HG03469 (cell line): ENCODE results near the gene CGB7.
"Not testable (repeated sequence)": the region's sequence is repeated elsewhere in the genome, so short reads cannot be mapped to it uniquely, and the experiment has no call there.

Experiments used
- ATAC-seq: cut with Tn5 transposase; IDR thresholded peaks from one replicate; pipeline ENCODE4 v1.9.1; 2021; ENCODE audit warnings: mild to moderate bottlenecking, moderate library complexity, moderate number of reproducible peaks; ENCODE audit not compliant: unreplicated experiment

The CGB7 gene

DNA sequence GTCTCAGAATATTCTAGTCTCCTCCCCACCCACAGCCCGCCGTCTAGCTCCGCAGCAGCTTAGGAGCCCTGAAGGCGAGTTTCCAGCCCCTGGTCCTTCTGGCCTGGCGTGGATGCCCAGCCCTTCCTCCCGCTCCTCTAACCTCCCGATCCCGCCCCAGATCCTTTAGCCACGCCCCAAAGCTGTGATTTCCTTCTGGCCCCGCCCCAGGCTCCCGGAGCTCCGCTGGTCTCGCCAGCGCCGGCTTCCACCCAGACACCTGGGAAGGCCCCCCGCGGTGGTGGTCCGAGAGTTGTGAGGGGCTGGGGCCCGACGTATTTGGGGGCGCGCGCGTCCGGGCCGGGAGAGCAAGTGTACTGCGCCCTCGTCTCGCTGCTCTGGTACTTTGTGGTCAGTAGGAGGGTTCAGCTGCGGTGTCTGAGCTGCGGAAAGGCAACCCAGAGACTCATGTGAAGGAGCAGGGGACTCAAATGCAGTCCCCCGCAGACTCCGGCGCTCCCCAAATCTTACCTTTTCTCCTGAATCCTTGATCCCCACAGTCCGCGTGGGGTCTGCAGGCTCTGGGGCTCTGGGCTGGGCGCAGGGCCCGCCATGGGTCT lies at the start of gene CGB7:
Gene CGB7 (minus strand): TSS at position 114 of the 599 bp plus-strand sequence. CDS start 2,374 bp downstream, outside the sequence.
- no peak for ATAC-seq

DNA sequence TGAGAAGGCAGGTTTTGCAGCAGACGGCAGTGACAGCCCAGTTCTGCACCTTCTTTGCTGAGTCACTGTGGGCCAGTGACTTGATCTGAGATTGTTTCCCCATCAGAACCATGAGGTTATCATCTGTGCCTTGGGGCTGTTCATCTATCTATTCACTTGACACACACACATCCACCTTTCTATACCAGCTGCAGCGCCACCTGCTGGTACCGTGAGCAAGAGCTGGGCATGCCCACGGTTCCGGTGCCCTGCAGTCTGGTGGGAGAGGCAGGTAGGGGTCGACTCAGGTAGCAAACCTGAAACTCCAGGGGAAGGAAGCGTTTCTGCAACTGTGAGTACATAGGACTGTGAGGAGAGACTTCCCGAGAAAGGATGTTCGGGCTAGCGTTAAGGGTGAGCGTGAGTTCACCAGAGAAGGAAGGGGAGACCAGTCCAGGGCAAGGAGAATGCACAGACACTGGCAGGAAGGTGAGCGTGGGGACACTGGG lies 49.1 kb upstream of the CGB7 start:
- no peak for ATAC-seq

DNA sequence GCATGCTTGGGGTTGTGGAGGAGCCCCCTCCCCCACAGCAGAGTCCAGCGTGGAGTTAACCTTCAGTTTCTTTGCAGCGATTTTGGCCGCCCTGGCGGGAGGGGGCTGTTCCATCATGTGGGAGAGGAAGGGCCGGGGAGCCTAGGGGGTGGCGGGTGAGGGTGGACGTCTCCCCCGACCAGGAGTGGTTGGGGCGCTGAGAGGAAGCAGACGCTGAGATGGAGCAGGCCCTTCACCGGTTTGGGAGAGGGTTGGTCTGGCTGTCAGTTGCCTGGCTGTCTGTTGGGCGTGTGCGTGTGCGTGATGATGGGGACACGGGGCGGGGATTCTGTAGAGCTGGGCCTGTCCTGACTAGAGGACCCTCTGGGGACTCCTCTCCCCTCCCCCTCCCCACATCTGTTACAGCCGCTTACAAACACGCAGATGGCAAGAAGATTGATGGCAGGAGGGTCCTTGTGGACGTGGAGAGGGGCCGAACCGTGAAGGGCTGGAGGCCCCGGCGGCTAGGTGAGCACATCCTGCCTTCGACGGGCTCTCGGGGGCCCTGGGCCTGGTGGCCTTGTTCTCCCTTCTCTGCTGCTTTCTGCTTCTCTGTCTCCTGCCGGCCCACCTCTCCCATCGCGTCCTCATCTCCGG lies 46.8 kb upstream of the CGB7 start:
- ATAC-seq: no peak

DNA sequence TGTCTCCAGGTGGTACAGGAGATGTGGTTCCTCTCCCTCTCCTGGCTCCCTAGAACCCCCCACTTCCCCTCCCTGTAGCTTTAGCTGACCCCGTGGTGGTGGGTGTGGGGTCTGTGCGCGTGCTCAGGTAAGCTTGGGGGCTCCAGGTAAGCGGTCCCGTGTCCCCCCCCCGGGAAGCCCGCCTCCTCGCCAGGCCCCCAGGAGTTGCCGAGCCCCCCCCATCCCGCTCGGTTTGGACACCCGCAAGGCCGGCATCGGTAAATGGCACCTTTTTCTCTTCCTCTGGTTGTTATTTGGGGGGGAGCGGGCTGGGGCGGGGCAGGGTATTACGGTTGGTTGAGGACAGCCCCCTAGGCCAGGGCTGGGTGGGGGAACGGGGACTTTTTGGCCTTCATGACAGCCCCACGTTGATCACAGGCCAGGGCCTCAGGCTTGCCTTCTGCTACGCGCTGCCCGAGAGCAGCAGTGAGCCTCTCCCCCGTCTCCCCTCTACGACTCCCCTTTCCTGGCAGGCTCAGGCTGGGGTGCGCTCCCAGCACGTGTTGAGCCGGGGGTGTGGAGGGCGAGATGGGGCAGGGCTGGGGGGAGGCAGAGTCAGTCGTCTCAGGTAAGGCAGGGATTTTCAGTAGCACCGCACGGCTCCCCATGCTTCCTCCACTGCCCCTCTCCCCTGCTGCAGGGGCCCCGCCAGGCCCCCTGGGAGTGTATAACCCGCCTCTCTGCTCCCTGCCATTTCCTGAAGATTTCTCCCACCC lies 46.0 kb upstream of the CGB7 start:
- ATAC-seq: no peak

DNA sequence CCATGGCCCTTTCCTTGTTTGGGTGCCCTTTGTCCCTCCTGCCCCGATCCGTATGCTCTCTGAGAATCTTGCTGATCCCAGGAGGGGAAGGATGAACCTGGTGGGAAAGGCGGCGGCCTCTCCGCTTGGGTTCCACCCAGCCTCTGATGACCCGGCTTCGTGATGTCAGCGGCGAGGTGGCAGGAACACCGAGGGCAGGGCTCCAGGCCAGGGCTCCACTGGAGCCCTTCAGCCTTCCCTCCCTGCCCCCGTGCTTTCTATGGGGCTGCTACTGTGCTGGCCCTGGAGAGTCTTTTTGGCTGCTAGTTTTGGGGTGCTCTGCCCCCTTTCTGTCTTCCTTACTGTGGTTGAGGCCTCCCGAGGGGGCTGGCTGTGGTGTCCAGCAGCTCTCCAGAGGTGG lies 44.8 kb upstream of the CGB7 start:
- no peak for ATAC-seq

DNA sequence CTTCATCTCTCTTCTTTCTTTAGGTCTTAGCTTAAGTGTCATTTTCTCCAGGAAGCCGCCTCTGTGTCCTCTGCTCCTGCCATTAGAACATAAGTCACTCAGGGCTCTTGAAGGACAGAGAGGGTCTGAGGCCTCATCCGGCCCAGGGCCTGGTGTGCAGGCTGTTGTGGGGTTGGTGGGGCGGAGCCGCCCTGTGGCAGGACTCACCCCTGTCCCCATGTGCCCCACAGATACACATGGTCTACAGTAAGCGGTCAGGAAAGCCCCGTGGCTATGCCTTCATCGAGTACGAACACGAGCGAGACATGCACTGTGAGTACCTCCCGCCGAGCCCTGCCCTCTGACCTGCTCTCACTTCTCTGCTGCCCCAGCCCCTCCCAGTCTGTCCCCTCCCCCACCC lies 43.6 kb upstream of the CGB7 start:
- ATAC-seq: no peak

DNA sequence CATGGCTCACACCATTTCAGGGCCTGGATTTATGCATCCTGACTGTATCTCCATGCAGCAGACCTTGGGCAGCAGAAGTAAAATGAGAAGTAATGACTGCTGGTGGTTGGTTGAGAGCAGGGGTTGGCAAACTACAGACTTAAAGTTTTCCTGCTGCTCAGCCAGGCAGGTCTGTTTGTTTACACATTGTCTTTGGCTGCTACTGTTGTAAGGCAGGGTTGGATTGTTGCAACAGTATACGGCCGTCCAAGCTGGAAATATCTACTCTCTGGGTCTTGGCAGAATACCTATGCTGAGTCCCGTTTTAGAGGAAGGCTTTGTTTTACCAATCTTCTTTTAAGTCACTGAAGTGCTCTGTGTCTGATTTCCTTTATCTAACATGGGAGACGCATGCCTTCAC lies 41.2 kb upstream of the CGB7 start:
- no peak for ATAC-seq

DNA sequence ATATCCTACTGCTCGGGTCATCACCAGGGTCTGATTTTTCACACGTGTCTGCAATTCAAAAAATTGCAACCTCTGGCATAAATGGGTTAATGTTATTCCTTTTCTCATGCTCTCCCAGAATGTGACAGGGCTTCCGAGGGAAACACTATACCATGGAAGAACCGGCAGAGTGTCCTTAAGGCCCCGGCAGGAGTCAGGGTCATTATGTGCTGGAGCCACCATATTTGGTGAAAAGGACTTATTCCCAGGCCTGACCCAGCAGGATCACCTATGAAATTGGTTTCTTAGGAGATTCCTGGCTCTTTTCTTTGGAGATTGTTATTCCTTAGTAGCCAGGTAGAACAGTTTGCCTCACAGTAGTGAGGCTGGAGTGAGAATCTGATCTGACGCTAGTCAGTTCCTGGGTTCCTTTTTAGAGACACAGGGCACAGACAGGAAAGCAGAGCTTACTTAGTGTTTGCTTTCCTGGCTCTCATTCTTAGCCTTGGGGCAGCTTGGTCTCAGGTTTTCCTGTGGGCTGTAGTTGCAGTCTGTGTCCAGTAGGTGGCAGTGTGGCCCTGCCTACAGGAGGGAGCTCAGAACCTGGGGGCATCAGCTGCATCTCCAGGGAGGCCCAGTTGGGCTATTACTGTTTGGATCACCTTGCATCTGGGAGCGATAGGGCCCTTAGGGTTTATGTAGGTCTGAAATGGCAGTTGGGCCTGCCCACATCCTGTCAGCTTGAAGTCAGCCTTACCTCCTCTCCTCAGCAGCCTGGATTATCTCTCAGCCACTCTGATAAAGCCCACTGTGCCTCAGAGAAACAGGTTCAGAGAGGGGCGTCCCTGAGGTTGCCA lies 40.1 kb upstream of the CGB7 start:
- ATAC-seq: no peak

DNA sequence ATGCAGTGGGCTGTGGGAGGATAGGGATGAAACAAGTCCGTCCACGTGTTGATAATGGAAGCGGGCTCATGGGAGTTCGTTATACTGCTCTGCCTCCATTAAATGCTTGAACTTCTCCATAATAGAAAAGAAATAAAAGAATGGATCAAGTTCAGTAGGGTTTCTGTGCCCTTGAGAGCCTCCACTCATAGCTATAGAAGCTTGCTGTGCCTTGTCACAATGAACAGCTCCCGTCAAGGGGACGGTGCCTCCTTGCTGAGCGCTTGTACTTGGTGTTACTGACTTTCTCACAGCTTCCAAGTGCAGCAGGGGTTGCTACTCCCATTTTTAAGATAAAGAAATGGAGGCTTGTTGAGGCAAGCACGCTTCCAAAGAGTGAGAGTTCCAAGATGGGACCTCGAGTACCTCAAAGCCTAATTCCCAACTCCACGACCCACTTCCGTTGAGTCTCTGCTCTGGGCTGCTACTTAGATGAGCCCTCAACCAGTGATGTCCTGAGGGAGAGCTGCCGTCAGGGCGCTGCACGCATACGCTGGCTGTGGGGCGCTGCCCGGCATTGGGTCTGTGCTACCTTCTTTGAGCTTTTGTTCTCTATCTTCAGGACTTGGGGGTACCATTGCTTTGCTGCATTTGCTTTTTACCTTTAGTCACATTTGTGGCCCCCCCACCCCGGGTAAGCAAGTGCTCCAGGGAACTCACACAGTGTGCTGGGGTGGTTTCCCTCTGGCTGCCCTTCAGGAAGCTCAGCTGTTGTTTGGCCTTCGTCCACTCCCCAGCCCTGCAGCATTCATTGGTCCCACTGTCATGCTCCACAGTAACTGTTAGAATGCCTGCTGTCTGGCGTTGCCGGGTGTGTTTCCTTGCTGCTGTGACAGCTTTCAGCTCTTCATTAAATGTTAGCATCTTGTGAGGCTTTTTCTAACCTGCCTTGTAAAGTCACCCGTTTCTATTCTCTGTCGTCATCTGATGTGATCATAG lies 37.2 kb upstream of the CGB7 start:
- ATAC-seq: no peak

DNA sequence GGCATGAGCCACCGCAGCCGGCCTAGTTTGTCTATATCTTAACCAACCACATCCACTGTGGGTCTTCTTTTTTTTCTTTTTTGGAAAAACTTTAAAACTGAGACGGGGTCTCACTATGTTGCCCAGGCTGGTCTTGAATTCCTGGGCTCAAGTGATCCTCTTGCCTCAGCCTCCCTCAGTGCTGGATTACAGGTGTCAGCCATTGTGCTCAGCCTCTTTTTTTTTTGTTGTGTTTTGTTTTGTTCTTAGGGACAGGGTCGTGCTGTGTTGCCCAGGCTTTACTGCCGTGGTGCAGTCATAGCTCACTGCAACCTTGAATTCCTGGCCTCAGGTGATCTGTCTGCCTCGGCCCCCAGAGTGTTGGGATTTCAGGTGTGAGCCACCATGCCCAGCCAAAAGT lies 35.1 kb upstream of the CGB7 start:
- no peak for ATAC-seq

DNA sequence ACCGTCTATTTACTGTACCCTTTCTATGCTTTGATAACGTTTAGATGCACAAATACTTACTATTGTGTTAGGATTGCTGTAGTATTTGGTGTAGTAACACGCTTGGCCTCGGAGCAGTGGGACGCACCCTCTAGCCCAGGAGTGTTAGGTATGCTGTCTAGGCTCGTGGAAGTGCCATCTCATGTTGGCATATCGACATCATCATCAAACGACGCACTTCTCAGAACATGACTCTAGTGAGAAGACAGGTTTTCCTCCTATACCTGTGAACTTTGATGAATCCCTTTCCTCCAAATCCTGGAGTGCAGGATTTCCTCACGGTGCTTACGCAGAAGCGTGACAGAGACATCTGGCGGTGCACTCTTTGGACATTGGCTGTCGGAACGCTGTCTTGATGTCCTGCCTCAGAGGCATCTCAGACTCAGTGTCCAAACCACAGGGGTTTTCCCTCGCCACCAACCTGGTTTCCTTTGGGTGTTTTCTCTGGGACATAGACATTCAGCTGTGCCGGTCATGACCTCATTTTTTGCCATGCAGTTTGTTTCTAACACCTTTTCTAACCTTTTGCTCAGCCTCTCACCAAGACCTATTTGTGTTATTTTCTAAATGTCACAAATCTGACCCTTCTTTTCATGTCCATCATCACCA lies 34.0 kb upstream of the CGB7 start:
- no peak for ATAC-seq

DNA sequence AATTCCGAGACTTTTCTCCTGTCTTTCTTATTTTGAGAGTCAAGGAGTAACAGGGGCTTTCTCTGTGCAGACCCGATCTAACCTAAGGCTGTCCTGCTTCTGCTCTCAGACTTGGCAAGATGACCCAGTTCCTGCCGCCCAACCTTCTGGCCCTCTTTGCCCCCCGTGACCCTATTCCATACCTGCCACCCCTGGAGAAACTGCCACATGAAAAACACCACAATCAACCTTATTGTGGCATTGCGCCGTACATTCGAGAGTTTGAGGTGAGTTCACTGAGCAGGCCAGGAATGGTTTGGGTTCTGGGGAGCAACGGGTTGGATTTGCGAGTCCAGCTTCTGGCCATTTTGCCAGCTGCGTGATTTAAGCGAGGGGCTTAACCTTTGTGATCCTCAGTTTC lies 28.7 kb upstream of the CGB7 start:
- ATAC-seq: no peak

DNA sequence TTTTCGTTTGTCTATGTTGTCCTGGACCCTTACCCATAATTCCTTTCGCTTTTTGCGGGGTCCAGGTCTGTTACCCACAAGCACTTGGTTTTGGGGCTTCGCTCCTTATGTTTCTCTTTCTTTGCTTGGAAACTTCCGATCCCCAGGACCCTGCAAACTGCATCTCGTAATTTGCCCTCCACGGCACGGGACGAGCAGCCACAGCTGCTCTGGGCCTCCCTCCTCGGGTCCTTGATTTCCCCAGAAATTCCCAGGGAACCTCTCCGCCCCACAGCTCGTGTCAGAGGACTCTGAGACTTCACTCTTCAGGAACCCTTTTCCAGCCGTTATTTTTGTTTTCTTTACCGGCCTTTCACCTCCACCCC lies 28.3 kb upstream of the CGB7 start:
- no peak for ATAC-seq

DNA sequence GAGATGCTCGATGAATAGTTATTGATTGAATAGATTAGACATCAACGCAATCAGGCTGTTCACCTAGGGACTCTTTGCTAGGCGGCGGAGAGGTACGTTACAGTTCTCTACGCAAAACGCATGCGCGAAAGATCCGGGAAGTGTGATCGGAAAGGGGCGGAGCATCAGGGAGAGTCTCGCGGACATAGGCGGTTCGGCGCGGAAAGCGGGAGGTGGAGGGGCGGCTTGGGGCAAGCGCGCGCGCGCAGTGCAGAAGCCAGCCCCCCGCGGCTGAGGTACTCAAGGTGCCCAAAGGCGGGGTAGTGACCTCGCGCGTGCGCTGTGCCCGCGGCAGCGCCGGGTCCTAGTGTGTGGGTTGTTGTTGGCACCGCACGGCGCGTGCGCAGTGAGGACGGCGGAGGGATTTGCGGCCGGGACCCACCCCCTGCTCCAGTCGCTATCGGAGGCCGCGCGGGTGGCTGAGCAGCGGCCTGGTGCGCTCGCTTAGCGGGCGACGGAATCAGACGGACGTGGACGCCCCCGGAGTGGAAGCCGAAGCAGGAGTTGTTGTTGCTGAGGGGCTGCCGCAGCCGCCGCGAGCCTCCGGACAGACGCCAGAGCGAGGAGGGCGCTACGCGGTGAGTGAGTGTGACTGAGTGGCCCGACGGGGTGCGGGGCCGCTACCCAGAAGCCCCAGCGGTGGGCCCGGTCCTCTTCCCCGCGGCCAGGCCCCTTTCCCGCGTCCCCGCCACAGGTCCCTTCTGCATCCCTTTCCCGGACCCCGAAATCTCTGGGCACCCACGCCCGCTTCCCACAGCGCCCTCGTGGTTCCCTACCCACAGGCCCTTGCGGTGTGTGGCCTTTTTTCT lies 27.7 kb upstream of the CGB7 start, which contains the start of gene SNRNP70:
Gene SNRNP70 (plus strand): TSS at position 432 of the 848 bp plus-strand sequence. CDS start 964 bp downstream, outside the sequence.
- ATAC-seq: peak; percentile 74

DNA sequence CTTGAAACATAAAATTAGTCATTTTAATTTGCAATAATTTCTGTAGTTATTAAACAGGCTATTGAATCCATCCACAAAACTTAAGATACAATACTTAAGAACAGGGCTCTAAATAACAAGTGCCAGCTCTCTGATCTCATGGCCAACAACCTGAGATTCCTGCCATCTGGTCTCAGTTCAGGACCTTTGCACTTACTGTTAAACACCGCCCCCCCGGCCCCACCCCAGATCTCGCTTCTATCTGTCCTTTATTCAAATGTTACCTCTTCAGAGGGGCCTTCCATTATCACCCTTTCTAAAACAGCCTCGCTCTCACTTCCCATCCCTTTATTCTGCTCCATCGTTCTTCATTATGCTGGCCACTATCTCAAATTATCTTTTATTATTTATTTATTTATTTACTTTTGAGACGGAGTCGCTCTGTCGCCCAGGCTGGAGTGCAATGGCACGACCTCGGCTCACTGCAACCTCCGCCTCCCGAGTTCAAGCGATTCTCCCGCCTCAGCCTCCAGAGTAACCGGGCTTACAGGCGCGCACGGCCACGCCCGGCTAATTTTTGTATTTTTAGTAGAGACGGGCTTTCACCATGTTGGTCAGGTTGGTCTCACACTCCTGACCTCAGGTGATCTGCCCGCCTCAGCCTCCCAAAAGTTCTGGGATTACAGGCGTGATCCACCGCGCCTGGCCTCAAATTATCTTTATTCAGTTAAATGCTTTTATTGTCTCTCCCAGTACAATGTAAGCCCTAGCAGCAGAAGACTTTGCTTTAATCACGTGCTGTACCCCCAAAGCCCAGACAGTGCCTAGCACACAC lies 26.9 kb upstream of the CGB7 start:
- no peak for ATAC-seq

DNA sequence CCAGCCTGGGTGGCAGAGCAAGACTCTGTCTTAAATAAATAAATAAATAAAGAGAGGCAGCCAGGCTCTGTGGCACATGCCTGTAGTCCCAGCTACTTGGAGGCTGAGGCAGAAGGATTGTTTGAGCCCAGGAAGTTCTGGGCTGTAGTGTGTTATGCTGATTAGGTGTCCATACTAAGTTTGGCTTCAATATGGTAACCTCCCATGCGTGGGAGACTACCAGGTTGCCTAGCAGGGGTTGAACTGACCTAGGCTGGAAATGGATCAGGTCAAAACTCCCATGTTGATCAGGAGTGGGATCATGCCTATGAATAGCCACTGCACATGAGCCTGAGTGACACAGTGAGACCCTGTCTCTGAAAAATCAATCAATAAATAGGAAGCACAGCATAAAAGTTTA lies 23.7 kb upstream of the CGB7 start:
- no peak for ATAC-seq

DNA sequence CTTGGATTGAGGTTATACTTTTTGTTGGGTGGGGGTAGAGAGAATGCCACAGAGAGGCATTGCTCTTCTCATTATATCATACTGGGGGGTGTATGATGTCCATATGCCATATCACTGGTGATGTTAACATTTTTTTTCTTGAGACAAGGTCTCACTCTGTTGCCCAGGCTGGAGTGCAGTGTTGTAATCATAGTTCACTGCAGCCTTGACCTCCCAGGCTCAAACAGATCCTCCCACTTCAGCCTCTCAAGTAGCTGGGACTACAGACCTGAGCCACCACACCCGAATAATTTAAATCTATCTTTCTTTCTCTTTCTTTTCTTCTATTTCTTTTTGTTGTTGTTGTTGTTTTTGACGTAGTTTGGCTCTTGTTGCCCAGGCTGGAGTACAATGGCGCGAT lies 22.8 kb upstream of the CGB7 start:
- ATAC-seq: no peak

DNA sequence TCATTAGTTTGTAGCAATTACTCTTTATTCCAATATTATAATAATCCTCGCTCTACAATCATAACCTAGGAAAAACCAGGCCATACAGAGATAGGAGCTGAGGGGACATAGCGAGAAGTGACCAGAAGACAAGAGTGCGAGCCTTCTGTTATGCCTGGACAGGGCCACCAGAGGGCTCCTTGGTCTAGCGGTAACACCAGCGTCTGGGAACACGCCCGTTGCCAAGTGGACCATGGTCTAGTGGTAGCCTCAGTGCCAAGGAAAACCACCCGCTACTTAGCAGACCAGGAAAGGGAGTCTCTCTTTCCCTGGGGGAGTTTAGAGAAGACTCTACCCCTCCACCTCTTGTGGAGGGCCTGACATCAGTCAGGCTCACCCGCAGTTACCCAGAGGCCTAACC lies 17.3 kb upstream of the CGB7 start:
- not testable (repeated sequence) for ATAC-seq
